ENCODE results near the gene ABI1. TPM values are rescaled to one million over a fixed set of nuclear protein-coding genes. Genes with fewer than 3 reads are reported as not detected.

The ABI1 gene
- total and polyA plus RNA-seq, 2 donors (not counting 1 experiment from before 2014, with no cell fraction given): 29.4 to 74.3 TPM

DNA sequence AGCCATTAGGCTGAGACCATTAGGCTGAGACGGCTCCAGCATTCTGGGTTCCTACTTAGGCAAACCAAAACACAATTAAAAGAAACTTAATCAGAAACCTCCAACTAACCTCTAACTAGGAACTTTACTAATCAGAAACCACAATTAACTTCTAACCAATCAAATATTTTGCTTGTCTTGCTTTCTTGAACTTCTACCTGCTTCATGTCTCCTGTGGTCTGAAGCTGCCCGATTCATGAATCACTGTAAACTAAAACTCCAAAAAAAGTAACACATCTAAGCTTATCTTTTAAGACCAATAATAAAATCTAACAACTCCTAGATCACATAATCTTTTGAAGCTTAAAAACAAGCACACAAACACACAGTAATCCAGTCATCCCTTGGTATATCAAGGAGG is 87.1 kb downstream of the ABI1 start:
- no peak overlapping the region for H3K4me2 ChIP-seq (ENCODE audit: extremely low read depth, insufficient read depth, low read length)
- no peaks in the 10 kb centered on the region for H3K9me3 ChIP-seq (ENCODE audit: control insufficient read depth, insufficient read depth, low read depth, low read length)
- H4K20me1 ChIP-seq (ENCODE audit: control insufficient read depth, extremely low read depth, insufficient read depth, low read length): no peaks in the 10 kb centered on the region
- no peak overlapping the region for H3K4me3 ChIP-seq (replicated peaks in 1 of 4; ENCODE audit: control extremely low read depth in 1 of 4, insufficient read depth in 1 of 4, low read depth in 3 of 4, low read length in 4 of 4)
- H3K27ac ChIP-seq (ENCODE audit: insufficient read depth, low read length): no peak overlapping the region
- H2AFZ ChIP-seq (ENCODE audit: low read length): no peak overlapping the region
- H3K9ac ChIP-seq (ENCODE audit: insufficient read depth, low read length): no peak overlapping the region
- H3K27me3 ChIP-seq (ENCODE audit: control insufficient read depth, insufficient read depth, low read length): no peaks in the 10 kb centered on the region
- peaks cover 9% of the 10 kb centered on the region for H3K79me2 ChIP-seq (ENCODE audit: control insufficient read depth, insufficient read depth, low read length)
- peak in 1 of 2 donors; percentile 55 for DNase-seq (ENCODE audit: low read depth in 2 of 2)
- no peaks in the 10 kb centered on the region for H3K4me1 ChIP-seq (ENCODE audit: control insufficient read depth, extremely low read depth, insufficient read depth, low read length)
- H3K36me3 ChIP-seq (ENCODE audit: control insufficient read depth, insufficient read depth, low read length): no peaks in the 10 kb centered on the region
- TF ChIP-seq EZH2 (IDR thresholded peaks at IDR 0.05; ENCODE audit: low read length, missing control alignments): no peak
- TF ChIP-seq, protein P1, sequence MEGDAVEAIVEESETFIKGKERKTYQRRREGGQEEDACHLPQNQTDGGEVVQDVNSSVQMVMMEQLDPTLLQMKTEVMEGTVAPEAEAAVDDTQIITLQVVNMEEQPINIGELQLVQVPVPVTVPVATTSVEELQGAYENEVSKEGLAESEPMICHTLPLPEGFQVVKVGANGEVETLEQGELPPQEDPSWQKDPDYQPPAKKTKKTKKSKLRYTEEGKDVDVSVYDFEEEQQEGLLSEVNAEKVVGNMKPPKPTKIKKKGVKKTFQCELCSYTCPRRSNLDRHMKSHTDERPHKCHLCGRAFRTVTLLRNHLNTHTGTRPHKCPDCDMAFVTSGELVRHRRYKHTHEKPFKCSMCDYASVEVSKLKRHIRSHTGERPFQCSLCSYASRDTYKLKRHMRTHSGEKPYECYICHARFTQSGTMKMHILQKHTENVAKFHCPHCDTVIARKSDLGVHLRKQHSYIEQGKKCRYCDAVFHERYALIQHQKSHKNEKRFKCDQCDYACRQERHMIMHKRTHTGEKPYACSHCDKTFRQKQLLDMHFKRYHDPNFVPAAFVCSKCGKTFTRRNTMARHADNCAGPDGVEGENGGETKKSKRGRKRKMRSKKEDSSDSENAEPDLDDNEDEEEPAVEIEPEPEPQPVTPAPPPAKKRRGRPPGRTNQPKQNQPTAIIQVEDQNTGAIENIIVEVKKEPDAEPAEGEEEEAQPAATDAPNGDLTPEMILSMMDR (conservative IDR thresholded peaks at IDR 0.05 in 1 of 2, IDR thresholded peaks at IDR 0.05 in 1 of 2; ENCODE audit: low read depth in 1 of 2, low read length in 2 of 2): no peak

- H3K4me2 ChIP-seq (ENCODE audit: extremely low read depth, insufficient read depth, low read length): no peak overlapping the region
Observed at GRCh38 chr10:26770069-26770468, 90.7 kb downstream of the ABI1 start.

GRCh38 chr10:26765549-26765948 is 95.2 kb downstream of the ABI1 start:
- Histone ChIP-seq H3K4me2 (ENCODE audit: extremely low read depth, insufficient read depth, low read length) (no peak overlapping the region), H2AFZ (ENCODE audit: low read length) (no peak overlapping the region), H3K9me3 (ENCODE audit: control insufficient read depth, insufficient read depth, low read depth, low read length) (no peaks in the 10 kb centered on the region), H3K9ac (ENCODE audit: insufficient read depth, low read length) (no peak overlapping the region), H3K27me3 (ENCODE audit: control insufficient read depth, insufficient read depth, low read length) (no peaks in the 10 kb centered on the region), H3K4me3 (replicated peaks in 1 of 4; ENCODE audit: control extremely low read depth in 1 of 4, insufficient read depth in 1 of 4, low read depth in 3 of 4, low read length in 4 of 4) (no peak overlapping the region), H3K27ac (ENCODE audit: insufficient read depth, low read length) (no peak overlapping the region), H4K20me1 (ENCODE audit: control insufficient read depth, extremely low read depth, insufficient read depth, low read length) (no peaks in the 10 kb centered on the region), H3K4me1 (ENCODE audit: control insufficient read depth, extremely low read depth, insufficient read depth, low read length) (no peaks in the 10 kb centered on the region), H3K79me2 (ENCODE audit: control insufficient read depth, insufficient read depth, low read length) (no peaks in the 10 kb centered on the region), H3K36me3 (ENCODE audit: control insufficient read depth, insufficient read depth, low read length) (no peaks in the 10 kb centered on the region)
- no peak for DNase-seq (ENCODE audit: low read depth in 2 of 2)
- TF ChIP-seq EZH2 (IDR thresholded peaks at IDR 0.05; ENCODE audit: low read length, missing control alignments): no peak
- TF ChIP-seq, protein P1 (conservative IDR thresholded peaks at IDR 0.05 in 1 of 2, IDR thresholded peaks at IDR 0.05 in 1 of 2; ENCODE audit: low read depth in 1 of 2, low read length in 2 of 2): no peak

More at GRCh38 chr10:26770069-26770468, 90.7 kb downstream of the ABI1 start:
- Histone ChIP-seq H3K4me1 (ENCODE audit: control insufficient read depth, extremely low read depth, insufficient read depth, low read length) (no peaks in the 10 kb centered on the region), H3K4me3 (replicated peaks in 1 of 4; ENCODE audit: control extremely low read depth in 1 of 4, insufficient read depth in 1 of 4, low read depth in 3 of 4, low read length in 4 of 4) (no peak overlapping the region), H3K9me3 (ENCODE audit: control insufficient read depth, insufficient read depth, low read depth, low read length) (no peaks in the 10 kb centered on the region), H3K9ac (ENCODE audit: insufficient read depth, low read length) (no peak overlapping the region), H4K20me1 (ENCODE audit: control insufficient read depth, extremely low read depth, insufficient read depth, low read length) (no peaks in the 10 kb centered on the region), H3K27ac (ENCODE audit: insufficient read depth, low read length) (no peak overlapping the region), H3K36me3 (ENCODE audit: control insufficient read depth, insufficient read depth, low read length) (no peaks in the 10 kb centered on the region), H3K79me2 (ENCODE audit: control insufficient read depth, insufficient read depth, low read length) (peaks cover 7% of the 10 kb centered on the region), H2AFZ (ENCODE audit: low read length) (no peak overlapping the region), H3K27me3 (ENCODE audit: control insufficient read depth, insufficient read depth, low read length) (no peaks in the 10 kb centered on the region)
- no peak for DNase-seq (ENCODE audit: low read depth in 2 of 2)
- no peak for TF ChIP-seq EZH2 (IDR thresholded peaks at IDR 0.05; ENCODE audit: low read length, missing control alignments)
- TF ChIP-seq, protein P1 (conservative IDR thresholded peaks at IDR 0.05 in 1 of 2, IDR thresholded peaks at IDR 0.05 in 1 of 2; ENCODE audit: low read depth in 1 of 2, low read length in 2 of 2): no peak

All from fibroblast of lung (primary cell).